Esophagus muscularis mucosa (tissue), 4 donors: ENCODE data around the gene PRELID3B.

Experiments
- EP300 ChIP-seq: sonication (generic); formaldehyde crosslinking; IDR thresholded peaks from one replicate; pipeline ENCODE4 v1.6.1; 2017; ENCODE audit warnings: antibody characterized with exemption
- POLR2A ChIP-seq: fragments of 450-650 bp; IDR thresholded peaks from one replicate; pipeline ENCODE4 v1.6.1; 2017; ENCODE audit warnings: antibody characterized with exemption, moderate library complexity, mild to moderate bottlenecking, low read depth
- POLR2AphosphoS5 ChIP-seq, 2 donors: sonication (generic); formaldehyde crosslinking; IDR thresholded peaks; one replicate each; pipeline ENCODE4 v1.6.1; 2017; ENCODE audit warnings: antibody characterized with exemption in 2 of 2
- TF ChIP-seq, protein P1 (sequence below), 3 experiments: fragments of 200-600 bp in 2 of 3; fragments of 450-650 bp in 1 of 3; sonication (generic) in 2 of 3; IDR thresholded peaks; one replicate each; pipeline ENCODE4 v1.5.1; 2017 to 2019; ENCODE audit warnings: antibody characterized with exemption in 3 of 3, mild to moderate bottlenecking in 2 of 3, moderate library complexity in 1 of 3

- TF ChIP-seq POLR2A (no peak), EP300 (no peak), POLR2AphosphoS5 (IDR thresholded peaks at IDR 0.05) (no peak)
- TF ChIP-seq, protein P1, sequence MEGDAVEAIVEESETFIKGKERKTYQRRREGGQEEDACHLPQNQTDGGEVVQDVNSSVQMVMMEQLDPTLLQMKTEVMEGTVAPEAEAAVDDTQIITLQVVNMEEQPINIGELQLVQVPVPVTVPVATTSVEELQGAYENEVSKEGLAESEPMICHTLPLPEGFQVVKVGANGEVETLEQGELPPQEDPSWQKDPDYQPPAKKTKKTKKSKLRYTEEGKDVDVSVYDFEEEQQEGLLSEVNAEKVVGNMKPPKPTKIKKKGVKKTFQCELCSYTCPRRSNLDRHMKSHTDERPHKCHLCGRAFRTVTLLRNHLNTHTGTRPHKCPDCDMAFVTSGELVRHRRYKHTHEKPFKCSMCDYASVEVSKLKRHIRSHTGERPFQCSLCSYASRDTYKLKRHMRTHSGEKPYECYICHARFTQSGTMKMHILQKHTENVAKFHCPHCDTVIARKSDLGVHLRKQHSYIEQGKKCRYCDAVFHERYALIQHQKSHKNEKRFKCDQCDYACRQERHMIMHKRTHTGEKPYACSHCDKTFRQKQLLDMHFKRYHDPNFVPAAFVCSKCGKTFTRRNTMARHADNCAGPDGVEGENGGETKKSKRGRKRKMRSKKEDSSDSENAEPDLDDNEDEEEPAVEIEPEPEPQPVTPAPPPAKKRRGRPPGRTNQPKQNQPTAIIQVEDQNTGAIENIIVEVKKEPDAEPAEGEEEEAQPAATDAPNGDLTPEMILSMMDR (IDR thresholded peaks at IDR 0.05): no peak
Observed at GRCh38 chr20:59033616-59034165, 8.9 kb downstream of the PRELID3B start.
